Measurements from ENCODE around the gene SYNE1.

DNA sequence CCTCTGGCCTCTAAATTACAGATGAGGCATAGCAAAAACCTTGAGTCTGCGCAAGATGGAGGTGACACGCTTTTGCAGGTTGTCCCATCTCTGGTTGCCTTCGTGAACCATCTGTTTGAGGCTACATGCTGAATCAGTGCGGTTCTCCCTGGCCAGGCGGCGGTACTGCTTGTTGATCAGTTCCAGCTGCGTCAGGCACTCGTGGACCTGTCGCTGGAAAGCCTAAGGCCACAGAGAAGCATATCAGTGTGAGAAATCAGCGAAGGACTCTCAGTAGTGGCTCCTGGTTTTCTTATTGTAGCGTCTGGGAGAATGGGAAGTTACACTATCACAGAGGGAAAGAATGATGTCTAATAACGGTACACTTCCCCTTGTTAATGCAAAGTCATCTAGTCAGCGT lies 485.2 kb downstream of the SYNE1 start:
- TF ChIP-seq, protein P1, sequence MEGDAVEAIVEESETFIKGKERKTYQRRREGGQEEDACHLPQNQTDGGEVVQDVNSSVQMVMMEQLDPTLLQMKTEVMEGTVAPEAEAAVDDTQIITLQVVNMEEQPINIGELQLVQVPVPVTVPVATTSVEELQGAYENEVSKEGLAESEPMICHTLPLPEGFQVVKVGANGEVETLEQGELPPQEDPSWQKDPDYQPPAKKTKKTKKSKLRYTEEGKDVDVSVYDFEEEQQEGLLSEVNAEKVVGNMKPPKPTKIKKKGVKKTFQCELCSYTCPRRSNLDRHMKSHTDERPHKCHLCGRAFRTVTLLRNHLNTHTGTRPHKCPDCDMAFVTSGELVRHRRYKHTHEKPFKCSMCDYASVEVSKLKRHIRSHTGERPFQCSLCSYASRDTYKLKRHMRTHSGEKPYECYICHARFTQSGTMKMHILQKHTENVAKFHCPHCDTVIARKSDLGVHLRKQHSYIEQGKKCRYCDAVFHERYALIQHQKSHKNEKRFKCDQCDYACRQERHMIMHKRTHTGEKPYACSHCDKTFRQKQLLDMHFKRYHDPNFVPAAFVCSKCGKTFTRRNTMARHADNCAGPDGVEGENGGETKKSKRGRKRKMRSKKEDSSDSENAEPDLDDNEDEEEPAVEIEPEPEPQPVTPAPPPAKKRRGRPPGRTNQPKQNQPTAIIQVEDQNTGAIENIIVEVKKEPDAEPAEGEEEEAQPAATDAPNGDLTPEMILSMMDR (conservative IDR thresholded peaks at IDR 0.05) = no peak
- TF ChIP-seq ZFX (IDR thresholded peaks at IDR 0.05) = no peak

Measured in C4-2B (cell line).